Stimulated activated CD4-positive, alpha-beta T cell treated with anti-CD3 and anti-CD28 coated beads, TNF-alpha, amount 100 ng/mL, for 1 hour (primary cell): ENCODE data around the gene KCTD19.

Source experiments
- DNase-seq, 3 donors: peaks; one replicate each; pipeline ENCODE4 v3.0.0-alpha.2; 2020; ENCODE audit warnings: low read depth in 3 of 3, low spot score in 1 of 3

KCTD19 gene

GRCh38 chr16:67244387-67245185 lies 82.0 kb downstream of the KCTD19 start:
- peak; percentile 49 to 70 (median 61) for DNase-seq

GRCh38 chr16:67243481-67243880 lies 83.1 kb downstream of the KCTD19 start:
- DNase-seq = no peak

- DNase-seq = no peak
Observed at GRCh38 chr16:67242138-67242730, 84.3 kb downstream of the KCTD19 start.

- no peak for DNase-seq
Observed at GRCh38 chr16:67241008-67241900, 85.3 kb downstream of the KCTD19 start.

GRCh38 chr16:67240506-67240905 lies 86.0 kb downstream of the KCTD19 start:
- DNase-seq = no peak
